LNCAP (cell line): ENCODE results near the gene CSPG4.

Source experiments
- CTCF ChIP-seq: fragments of 450-650 bp; IDR thresholded peaks from 2 replicates; pipeline ENCODE4 v1.5.1; 2017; ENCODE audit warnings: mild to moderate bottlenecking

The CSPG4 gene

GRCh38 chr15:75738014-75738646, 25.5 kb upstream of the CSPG4 start:
- TF ChIP-seq CTCF: no peak

DNA sequence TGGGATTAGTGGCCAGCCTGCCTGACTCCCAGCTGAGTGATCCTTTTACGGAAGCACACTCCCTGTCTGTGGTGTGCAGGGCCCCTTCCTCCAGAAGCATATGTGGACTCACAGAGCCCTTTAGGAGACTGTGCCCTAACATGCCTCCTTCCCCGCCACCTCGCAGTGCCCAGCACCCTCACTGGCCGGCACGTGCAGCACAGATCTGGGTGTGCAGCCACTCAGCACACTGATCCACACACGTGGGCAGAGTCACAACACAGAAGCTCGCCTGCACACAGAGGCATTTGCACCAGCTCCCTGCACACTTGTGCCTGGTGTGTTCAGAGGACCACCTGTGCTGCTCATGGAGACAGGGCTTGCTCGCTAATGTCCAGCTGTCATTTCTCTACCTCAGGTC, 23.6 kb upstream of the CSPG4 start:
- TF ChIP-seq CTCF: no peak

DNA sequence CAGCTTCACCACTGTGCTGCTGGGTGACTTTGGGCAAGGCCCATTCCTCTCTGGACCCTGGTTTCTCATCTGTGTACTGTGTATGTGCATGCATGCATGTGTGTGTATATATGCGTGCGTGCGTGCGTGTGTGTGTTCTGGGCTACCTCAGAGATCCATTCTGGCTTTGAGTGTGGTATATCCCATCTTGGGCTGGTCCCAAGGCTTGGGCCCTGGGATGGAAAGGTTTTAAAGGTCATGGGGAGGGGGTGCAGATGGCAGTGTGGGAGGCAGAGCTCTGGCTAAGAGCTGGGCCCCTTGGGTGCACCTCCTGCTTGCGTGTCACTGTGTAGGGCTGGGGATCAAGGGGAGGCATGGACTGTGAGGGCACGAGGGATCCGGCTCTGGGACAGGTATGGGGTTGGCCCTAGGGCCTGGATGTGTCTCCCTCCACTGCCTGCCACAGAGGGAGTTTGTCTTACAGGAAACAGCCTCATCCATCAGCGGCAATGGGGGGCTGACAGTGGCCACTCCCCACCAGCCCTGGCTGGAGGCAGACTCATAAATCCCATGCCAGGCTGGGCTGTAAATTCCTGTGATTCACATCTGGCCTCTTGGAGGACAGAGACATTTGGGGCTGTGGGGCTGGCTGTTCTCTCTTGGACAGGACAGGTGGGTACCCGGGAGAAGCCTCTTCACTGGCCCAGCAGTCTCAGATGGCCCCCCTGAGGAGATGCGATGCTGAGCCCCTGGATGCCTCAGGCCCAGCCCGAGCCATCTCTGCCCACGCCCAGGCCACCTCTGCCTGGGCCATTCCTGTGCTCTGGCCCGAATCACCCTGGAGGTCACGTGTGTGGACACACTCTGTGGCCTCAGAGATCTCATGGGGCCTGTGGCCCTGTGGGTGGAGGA, 21.4 kb upstream of the CSPG4 start:
- TF ChIP-seq CTCF: no peak

DNA sequence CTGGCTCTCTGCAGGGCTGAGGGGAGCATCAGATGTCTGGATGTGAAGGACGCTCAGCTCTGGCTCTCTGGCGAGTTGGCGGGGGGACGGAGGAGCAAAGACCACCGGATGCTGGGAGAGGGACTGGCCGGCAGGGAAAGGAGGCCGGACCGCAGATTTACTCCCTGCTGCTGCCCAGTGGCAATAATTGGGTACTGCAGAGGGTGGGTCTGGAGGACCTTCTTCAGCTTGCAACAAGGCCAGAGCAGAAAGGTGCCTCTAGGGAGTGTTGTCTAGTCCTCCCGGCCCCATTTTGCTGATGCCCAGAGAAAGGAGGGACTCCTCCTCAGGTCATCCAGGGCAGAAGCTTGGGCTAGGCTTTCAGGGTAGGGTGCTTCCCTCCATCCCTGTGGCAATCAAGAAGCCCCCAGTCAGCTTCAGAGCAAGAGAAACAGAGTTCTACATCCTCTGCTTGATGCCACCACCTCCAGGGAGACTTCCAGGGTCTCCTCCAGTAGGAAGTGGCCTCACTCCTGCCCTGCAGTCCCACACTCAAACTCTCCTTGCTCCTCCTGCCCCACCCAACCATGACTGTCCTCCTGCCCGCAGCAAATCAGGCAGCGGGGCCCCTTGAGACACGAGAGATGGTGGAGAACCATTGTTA, 20.3 kb upstream of the CSPG4 start:
- TF ChIP-seq CTCF: peak; percentile 73

DNA sequence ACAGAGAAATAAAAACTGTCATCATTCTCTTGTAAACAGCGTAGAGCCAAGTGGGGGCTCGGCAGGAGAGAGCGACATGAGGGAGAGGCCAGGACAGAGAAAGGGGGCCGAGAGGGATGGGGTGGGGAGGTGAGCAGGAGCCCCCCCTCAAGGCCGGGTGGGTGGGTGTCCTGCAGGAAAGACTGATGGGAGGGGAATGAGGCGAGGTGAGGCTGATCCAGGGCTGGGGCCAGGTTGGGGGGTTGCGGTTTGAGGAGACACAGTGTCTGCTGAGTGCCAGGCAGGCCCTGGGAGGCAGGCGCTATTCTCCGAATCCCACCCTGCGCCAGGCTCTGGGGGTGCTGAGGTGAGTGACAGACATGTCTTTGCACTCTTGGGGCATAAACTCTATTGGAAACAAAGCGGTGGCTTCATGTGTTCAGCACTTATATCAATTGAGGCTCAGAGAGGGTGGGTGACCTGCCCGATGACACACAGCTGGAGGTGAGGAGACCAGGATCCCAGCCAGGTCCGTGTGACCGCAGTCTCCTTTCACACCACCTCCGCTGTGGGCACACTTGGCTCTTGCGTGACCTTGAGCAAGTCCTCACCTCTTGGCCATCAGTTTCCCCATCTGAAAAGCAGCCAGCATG, 19.6 kb upstream of the CSPG4 start:
- TF ChIP-seq CTCF: no peak

GRCh38 chr15:75731248-75732151, 18.9 kb upstream of the CSPG4 start:
- TF ChIP-seq CTCF: no peak
